Muscle layer of colon (tissue), 2 donors: ENCODE data around the gene DISC1.

Experiments
- H3K27ac ChIP-seq: one replicate; pipeline ENCODE4 v1.7.0; 2013; ENCODE audit warnings: low read depth, mild to moderate bottlenecking, low read length, moderate library complexity
- H3K27me3 ChIP-seq, 2 donors: one replicate each; pipeline ENCODE4 v1.7.0; 2013; ENCODE audit warnings: low read length in 2 of 2, mild to moderate bottlenecking in 2 of 2; ENCODE audit not compliant: insufficient read depth in 2 of 2, control insufficient read depth in 1 of 2
- H3K36me3 ChIP-seq: one replicate; pipeline ENCODE4 v1.7.0; 2013; ENCODE audit warnings: mild to moderate bottlenecking, low read length; ENCODE audit not compliant: insufficient read depth
- H3K4me1 ChIP-seq: one replicate; pipeline ENCODE4 v1.7.0; 2013; ENCODE audit warnings: mild to moderate bottlenecking, low read length; ENCODE audit not compliant: insufficient read depth
- H3K4me3 ChIP-seq, 2 donors: one replicate each; pipeline ENCODE4 v1.7.0; 2013; ENCODE audit warnings: low read length in 2 of 2, low read depth in 1 of 2, mild to moderate bottlenecking in 1 of 2, moderate library complexity in 1 of 2
- H3K9ac ChIP-seq: one replicate; pipeline ENCODE4 v1.7.0; 2013; ENCODE audit warnings: low read length
- H3K9me3 ChIP-seq: one replicate; pipeline ENCODE4 v1.7.0; 2013; ENCODE audit warnings: mild to moderate bottlenecking, low read length
- donor health status: abdominal sarcoma.
- donor health status: Adenocarcinoma of cecum.

DISC1 gene

GRCh38 chr1:231871878-231872277 lies 245.3 kb downstream of the DISC1 start:
- Histone ChIP-seq H3K4me3 (no peak overlapping the region), H3K9ac (no peak overlapping the region), H3K9me3 (no peaks in the 10 kb centered on the region), H3K36me3 (no peaks in the 10 kb centered on the region), H3K27me3 (no peaks in the 10 kb centered on the region), H3K27ac (no peak overlapping the region), H3K4me1 (peaks cover 7% of the 10 kb centered on the region)

GRCh38 chr1:231872461-231872910 lies 245.9 kb downstream of the DISC1 start:
- Histone ChIP-seq H3K36me3 (no peaks in the 10 kb centered on the region), H3K9ac (no peak overlapping the region), H3K4me3 (no peak overlapping the region), H3K4me1 (peaks cover under 1% of the 10 kb centered on the region), H3K27me3 (no peaks in the 10 kb centered on the region), H3K27ac (no peak overlapping the region), H3K9me3 (no peaks in the 10 kb centered on the region)

GRCh38 chr1:231878737-231879136 lies 252.1 kb downstream of the DISC1 start:
- no peaks in the 10 kb centered on the region for H3K4me1 ChIP-seq
- H3K4me3 ChIP-seq, result no peak overlapping the region
- no peaks in the 10 kb centered on the region for H3K9me3 ChIP-seq
- H3K9ac ChIP-seq, result no peak overlapping the region
- H3K36me3 ChIP-seq, result no peaks in the 10 kb centered on the region
- no peak overlapping the region for H3K27ac ChIP-seq
- no peaks in the 10 kb centered on the region for H3K27me3 ChIP-seq

- H3K27me3 ChIP-seq, result no peaks in the 10 kb centered on the region
- H3K9me3 ChIP-seq, result no peaks in the 10 kb centered on the region
- H3K9ac ChIP-seq, result no peak overlapping the region
- no peaks in the 10 kb centered on the region for H3K4me1 ChIP-seq
- no peaks in the 10 kb centered on the region for H3K36me3 ChIP-seq
- H3K27ac ChIP-seq, result no peak overlapping the region
- H3K4me3 ChIP-seq, result no peak overlapping the region
Observed at GRCh38 chr1:231879296-231879695, 252.7 kb downstream of the DISC1 start.

- H3K27ac ChIP-seq, result no peak overlapping the region
- H3K4me1 ChIP-seq, result no peaks in the 10 kb centered on the region
- H3K27me3 ChIP-seq, result no peaks in the 10 kb centered on the region
- no peak overlapping the region for H3K4me3 ChIP-seq
- no peaks in the 10 kb centered on the region for H3K36me3 ChIP-seq
- no peak overlapping the region for H3K9ac ChIP-seq
- no peaks in the 10 kb centered on the region for H3K9me3 ChIP-seq
Observed at GRCh38 chr1:231882333-231882732, 255.7 kb downstream of the DISC1 start.

- no peak overlapping the region for H3K4me3 ChIP-seq
Observed at GRCh38 chr1:231882790-231883189, 256.2 kb downstream of the DISC1 start.

GRCh38 chr1:231883382-231883781 lies 256.8 kb downstream of the DISC1 start:
- H3K27ac ChIP-seq, result no peak overlapping the region
- H3K4me3 ChIP-seq, result no peak overlapping the region
- no peaks in the 10 kb centered on the region for H3K9me3 ChIP-seq
- no peaks in the 10 kb centered on the region for H3K27me3 ChIP-seq
- no peak overlapping the region for H3K9ac ChIP-seq
- no peaks in the 10 kb centered on the region for H3K36me3 ChIP-seq
- no peaks in the 10 kb centered on the region for H3K4me1 ChIP-seq

More at GRCh38 chr1:231882790-231883189, 256.2 kb downstream of the DISC1 start:
- Histone ChIP-seq H3K36me3 (no peaks in the 10 kb centered on the region), H3K9ac (no peak overlapping the region), H3K4me1 (no peaks in the 10 kb centered on the region), H3K27ac (no peak overlapping the region), H3K9me3 (no peaks in the 10 kb centered on the region), H3K27me3 (no peaks in the 10 kb centered on the region)

GRCh38 chr1:231885209-231885854 lies 258.7 kb downstream of the DISC1 start:
- no peaks in the 10 kb centered on the region for H3K36me3 ChIP-seq
- H3K27ac ChIP-seq, result no peak overlapping the region
- no peaks in the 10 kb centered on the region for H3K9me3 ChIP-seq
- no peak overlapping the region for H3K9ac ChIP-seq
- no peak overlapping the region for H3K4me3 ChIP-seq
- H3K4me1 ChIP-seq, result no peaks in the 10 kb centered on the region
- H3K27me3 ChIP-seq, result no peaks in the 10 kb centered on the region

GRCh38 chr1:231887166-231887565 lies 260.6 kb downstream of the DISC1 start:
- no peaks in the 10 kb centered on the region for H3K36me3 ChIP-seq
- no peak overlapping the region for H3K4me3 ChIP-seq
- H3K4me1 ChIP-seq, result no peaks in the 10 kb centered on the region
- no peaks in the 10 kb centered on the region for H3K27me3 ChIP-seq
- no peak overlapping the region for H3K27ac ChIP-seq
- no peaks in the 10 kb centered on the region for H3K9me3 ChIP-seq
- no peak overlapping the region for H3K9ac ChIP-seq

- Histone ChIP-seq H3K36me3 (no peaks in the 10 kb centered on the region), H3K4me3 (no peak overlapping the region), H3K27ac (no peak overlapping the region), H3K9me3 (no peaks in the 10 kb centered on the region), H3K27me3 (no peaks in the 10 kb centered on the region), H3K4me1 (no peaks in the 10 kb centered on the region), H3K9ac (no peak overlapping the region)
Observed at GRCh38 chr1:231887866-231888265, 261.3 kb downstream of the DISC1 start.

GRCh38 chr1:231890791-231891190 lies 264.2 kb downstream of the DISC1 start:
- Histone ChIP-seq H3K4me3 (no peak overlapping the region), H3K4me1 (no peaks in the 10 kb centered on the region), H3K27me3 (no peaks in the 10 kb centered on the region), H3K9ac (no peak overlapping the region), H3K27ac (no peak overlapping the region), H3K36me3 (no peaks in the 10 kb centered on the region), H3K9me3 (no peaks in the 10 kb centered on the region)

GRCh38 chr1:231893400-231894102 lies 267.0 kb downstream of the DISC1 start:
- no peak overlapping the region for H3K9ac ChIP-seq
- H3K36me3 ChIP-seq, result no peaks in the 10 kb centered on the region
- no peaks in the 10 kb centered on the region for H3K4me1 ChIP-seq
- no peaks in the 10 kb centered on the region for H3K27me3 ChIP-seq
- H3K27ac ChIP-seq, result no peak overlapping the region
- no peak overlapping the region for H3K4me3 ChIP-seq
- H3K9me3 ChIP-seq, result no peaks in the 10 kb centered on the region
